Anterior cingulate cortex (tissue), 58 donors: ENCODE data around the gene JUNB.
A peak's percentile ranks its signal among the peaks of the same experiment; 100 is the strongest.
"Not testable (repeated sequence)": the region's sequence is repeated elsewhere in the genome, so short reads cannot be mapped to it uniquely, and the experiment has no call there.

ENCODE experiments used
- DNase-seq, 58 donors: peaks; one replicate each; lab custom pipeline; 2025; lab: John Stamatoyannopoulos, UW

JUNB gene

GRCh38 chr19:12801466-12802266 is 10.4 kb downstream of the JUNB start, which contains the start of the genes PRDX2 and THSD8:
TSS of gene PRDX2 (minus strand) at chr19:12801800. CDS start at chr19:12801261, 539 bp downstream.
TSS of gene THSD8 (plus strand) at chr19:12802069. CDS start at chr19:12802072, 3 bp downstream.
- peak in 57 of 58 donors; percentile 23 to 90 (median 71) for DNase-seq

GRCh38 chr19:12802267-12803106 is 11.2 kb downstream of the JUNB start:
- DNase-seq, result peak in 8 of 58 donors; percentile 14 to 59 (median 50)

- no peak for DNase-seq
Measured at GRCh38 chr19:12804051-12804450, 12.8 kb downstream of the JUNB start.

GRCh38 chr19:12806242-12807081 is 15.2 kb downstream of the JUNB start, which contains the start of gene RNASEH2A:
TSS of gene RNASEH2A (plus strand) at chr19:12806584. CDS start at chr19:12806674, 90 bp downstream.
- peak in 56 of 58 donors; percentile 28 to 94 (median 80) for DNase-seq

GRCh38 chr19:12815088-12815487 is 23.8 kb downstream of the JUNB start:
- no peak for DNase-seq

GRCh38 chr19:12817188-12817587 is 25.9 kb downstream of the JUNB start:
- not testable (repeated sequence) for DNase-seq

GRCh38 chr19:12817810-12818209 is 26.5 kb downstream of the JUNB start:
- not testable (repeated sequence) for DNase-seq

GRCh38 chr19:12821761-12822160 is 30.5 kb downstream of the JUNB start:
- no peak for DNase-seq

- no peak for DNase-seq
Measured at GRCh38 chr19:12825254-12826131, 34.2 kb downstream of the JUNB start.

GRCh38 chr19:12828494-12828893 is 37.2 kb downstream of the JUNB start:
- DNase-seq, result no peak

GRCh38 chr19:12833418-12833737 is 42.1 kb downstream of the JUNB start:
- DNase-seq, result no peak

- peak in 21 of 58 donors; percentile 4 to 66 (median 28) for DNase-seq
Measured at GRCh38 chr19:12833738-12834565, 42.7 kb downstream of the JUNB start.

GRCh38 chr19:12834566-12834943 is 43.3 kb downstream of the JUNB start, which contains the start of gene RTBDN:
TSS of gene RTBDN (minus strand) at chr19:12834579. CDS start at chr19:12829979, 4,600 bp downstream.
- peak in 32 of 58 donors; percentile 4 to 78 (median 42) for DNase-seq

- DNase-seq, result peak in 24 of 58 donors; percentile 9 to 72 (median 33)
Measured at GRCh38 chr19:12834976-12835757, 43.9 kb downstream of the JUNB start.

- no peak for DNase-seq
Measured at GRCh38 chr19:12836529-12836863, 45.2 kb downstream of the JUNB start.

- DNase-seq, result no peak
Measured at GRCh38 chr19:12837225-12837624, 45.9 kb downstream of the JUNB start.

GRCh38 chr19:12838182-12838885 is 47.0 kb downstream of the JUNB start, which contains the start of gene MAST1:
TSS of gene MAST1 (plus strand) at chr19:12838515. CDS start at chr19:12838573, 58 bp downstream.
- DNase-seq, result peak in 27 of 58 donors; percentile 7 to 74 (median 30)
